GM12878 (cell line): Measurements from ENCODE around the gene KIFC1. TPM values are rescaled to one million over a fixed set of nuclear protein-coding genes. Genes with fewer than 3 reads are reported as not detected.
"Not testable (repeated sequence)": the region's sequence is repeated elsewhere in the genome, so short reads cannot be mapped to it uniquely, and the experiment has no call there.

ENCODE experiments used
- ATAC-seq: fragments of 200-7000 bp; cut with Tn5 transposase; 3 replicates; pipeline ENCODE4 v1.9.1; 2020; ENCODE audit warnings: mild to moderate bottlenecking, moderate library complexity
- BruUV-seq: library from RNA; stranded (reverse); fragments of 400-500 nt; replicated peaks from 2 replicates; lab custom pipeline; 2021; lab: Mats Ljungman, UMichigan
- CTCF ChIA-PET: fragments of 300-600 bp; sonication (Branson Sonifier 250); formaldehyde crosslinking; extraction: SDS; loops from one replicate; lab custom pipeline; 2021; ENCODE audit warnings: inconsistent platforms; lab: Yijun Ruan, JAX
- POLR2A ChIA-PET: fragments of 350-600 bp; formaldehyde crosslinking; extraction: SDS; loops from one replicate; lab custom pipeline; 2021; ENCODE audit warnings: inconsistent platforms; lab: Charles Lee
- RAD21 ChIA-PET: fragments of 300-600 bp; sonication (Branson Sonifier 250); formaldehyde crosslinking; loops from one replicate; lab custom pipeline; 2023; ENCODE audit warnings: antibody characterized with exemption; ENCODE audit not compliant: unreplicated experiment; lab: Charles Lee
- SMC1A ChIA-PET: fragments of 300-600 bp; sonication (Branson Sonifier 250); formaldehyde crosslinking; loops from one replicate; lab custom pipeline; 2023; ENCODE audit not compliant: unreplicated experiment, uncharacterized antibody; lab: Charles Lee
- DNase-seq: peaks from one replicate; pipeline ENCODE4 v3.0.0-alpha.2; 2011; ENCODE audit warnings: low read depth, low spot score
- FAIRE-seq: peaks from 3 replicates; lab custom pipeline; 2011; peaks lifted over from hg19 to GRCh38; lab: Jason Lieb, UNC
- H2AFZ ChIP-seq: 2 replicates; pipeline ENCODE4 v1.6.0; 2011; ENCODE audit warnings: low read depth, low read length, control low read depth; ENCODE audit not compliant: control insufficient read depth
- H3K27ac ChIP-seq: 2 replicates; pipeline ENCODE4 v1.5.1; 2011; ENCODE audit warnings: control low read depth; ENCODE audit not compliant: control insufficient read depth, insufficient read depth
- H3K27me3 ChIP-seq, 2 experiments: replicated peaks in 1 of 2; 2 replicates each; pipeline versions ENCODE4 v1.6.0 to v1.6.1; 2011; ENCODE audit warnings: low read length in 1 of 2; ENCODE audit not compliant: control insufficient read depth in 2 of 2, insufficient read depth in 2 of 2
- H3K36me3 ChIP-seq, 2 experiments: 2 replicates each; pipeline ENCODE4 v1.5.1; 2011; ENCODE audit warnings: low read length in 1 of 2; ENCODE audit not compliant: control insufficient read depth in 2 of 2, insufficient read depth in 2 of 2
- H3K4me1 ChIP-seq: 2 replicates; pipeline ENCODE4 v1.6.1; 2011; ENCODE audit warnings: mild to moderate bottlenecking, low read length, moderate library complexity, mixed read lengths; ENCODE audit not compliant: control insufficient read depth, insufficient read depth
- H3K4me2 ChIP-seq: 2 replicates; pipeline ENCODE4 v1.6.0; 2011; ENCODE audit warnings: control low read depth; ENCODE audit not compliant: control insufficient read depth, insufficient read depth
- H3K4me3 ChIP-seq: fragments of 200-600 bp; sonication (generic); 2 replicates; pipeline ENCODE4 v1.5.1; 2016
- H3K79me2 ChIP-seq: 2 replicates; pipeline ENCODE4 v1.6.0; 2011; ENCODE audit warnings: low read length; ENCODE audit not compliant: control insufficient read depth, insufficient read depth
- H3K9ac ChIP-seq: 2 replicates; pipeline ENCODE4 v1.8.0; 2011; ENCODE audit warnings: low read length, control low read depth, mixed read lengths; ENCODE audit not compliant: control insufficient read depth, insufficient read depth
- H3K9me3 ChIP-seq: replicated peaks from 3 replicates; pipeline ENCODE4 v1.5.1; 2011; ENCODE audit warnings: mild to moderate bottlenecking, low read length; ENCODE audit not compliant: control insufficient read depth, insufficient read depth
- H4K20me1 ChIP-seq: 2 replicates; pipeline ENCODE4 v1.6.0; 2011; ENCODE audit not compliant: control insufficient read depth, insufficient read depth
- CBFB ChIP-seq: IDR thresholded peaks from 2 replicates; pipeline ENCODE4 v1.6.1; 2016; ENCODE audit warnings: antibody characterized with exemption, low read depth
- CEBPB ChIP-seq, 2 experiments: fragments of 150-350 bp in 1 of 2; IDR thresholded peaks; 2 replicates each; pipeline ENCODE4 v1.6.1; 2012 to 2014; ENCODE audit warnings: low read depth in 2 of 2, low read length in 2 of 2, borderline replicate concordance in 1 of 2, inconsistent platforms in 1 of 2
- EGR1 ChIP-seq, 2 experiments: IDR thresholded peaks; 1 replicate in 1 of 2; 2 replicates in 1 of 2; pipeline ENCODE4 v1.6.1; 2011 to 2012; ENCODE audit warnings: low read depth in 2 of 2, low read length in 2 of 2, borderline replicate concordance in 1 of 2, mild to moderate bottlenecking in 1 of 2, moderate library complexity in 1 of 2
- GATAD2B ChIP-seq: fragments of 450-650 bp; conservative IDR thresholded peaks from 2 replicates; pipeline ENCODE4 v1.6.1; 2017; ENCODE audit warnings: low read depth, mild to moderate bottlenecking, moderate library complexity
- KDM1A ChIP-seq: fragments of 200-600 bp; sonication (generic); IDR thresholded peaks from 2 replicates; pipeline ENCODE4 v1.6.1; 2016; ENCODE audit warnings: borderline replicate concordance
- MYB ChIP-seq: fragments of 150-350 bp; IDR thresholded peaks from 2 replicates; pipeline ENCODE4 v1.6.1; 2014; ENCODE audit warnings: mild to moderate bottlenecking, low read depth, low read length, borderline replicate concordance
- NFYA ChIP-seq: IDR thresholded peaks from 2 replicates; pipeline ENCODE4 v1.6.1; 2011; ENCODE audit warnings: low read depth, mild to moderate bottlenecking, low read length, improper control_type of control experiment, borderline replicate concordance
- PAX8 ChIP-seq: fragments of 450-650 bp; IDR thresholded peaks from 2 replicates; pipeline ENCODE4 v1.6.1; 2017; ENCODE audit warnings: mild to moderate bottlenecking, moderate library complexity
- POLR2A ChIP-seq: IDR thresholded peaks from 2 replicates; pipeline ENCODE4 v1.6.1; 2011; ENCODE audit warnings: low read depth, mild to moderate bottlenecking, low read length
- SREBF1 ChIP-seq: IDR thresholded peaks from 2 replicates; pipeline ENCODE4 v1.6.1; 2012; ENCODE audit warnings: mild to moderate bottlenecking, low read length
- SUZ12 ChIP-seq: fragments of 200-600 bp; sonication (generic); IDR thresholded peaks from one replicate; pipeline ENCODE4 v1.6.1; 2018; ENCODE audit warnings: antibody characterized with exemption, mild to moderate bottlenecking; ENCODE audit not compliant: unreplicated experiment
- TARDBP ChIP-seq: IDR thresholded peaks from 2 replicates; pipeline ENCODE4 v1.6.1; 2016; ENCODE audit warnings: borderline replicate concordance
- ZNF24 ChIP-seq: fragments of 450-650 bp; IDR thresholded peaks from 2 replicates; pipeline ENCODE4 v1.6.1; 2017; ENCODE audit warnings: antibody characterized with exemption, mild to moderate bottlenecking
- ZSCAN29 ChIP-seq: fragments of 450-650 bp; IDR thresholded peaks from 2 replicates; pipeline ENCODE4 v1.6.1; 2017; ENCODE audit warnings: mild to moderate bottlenecking, moderate library complexity
- WGBS: methylation state at CpG from one replicate; pipeline ENCODE4 v1.1.6; 2016; ENCODE audit warnings: low lambda C conversion rate; ENCODE audit not compliant: insufficient replicate concordance, insufficient coverage; ENCODE audit errors: missing lambda C conversion rate; 5-methylcytosine and 5-hydroxymethylcytosine counted together
- in situ Hi-C: fragments of 300-500 bp; cut with MboI; formaldehyde crosslinking; loops from 9 replicates; pipeline ENCODE4 v1.14.3; 2018; ENCODE audit warnings: mixed read lengths
- intact Hi-C: fragments of 100-400 bp; cut with micrococcal nuclease; formaldehyde crosslinking; loops from one replicate; pipeline ENCODE4 v1.14.2; 2022; ENCODE audit not compliant: unreplicated experiment
- polyA plus RNA-seq, 11 experiments: library from polyadenylated mRNA; depleted of rRNA in 4 of 11; unstranded in 6 of 11; stranded (reverse) in 5 of 11; fragments of >200 nt; fragmentation: Nextera tagmentation in 4 of 11; fragmentation: Illumina TruSeq in 1 of 11; extraction: Ambion mirVana in 4 of 11; extraction: Trizol in 1 of 11; gene quantifications; 1 replicate in 1 of 11; 2 replicates in 10 of 11; pipeline versions ENCODE4 v1.2.1 to v1.2.3, GENCODE V29; 2011 to 2016; ENCODE audit warnings: inconsistent platforms in 2 of 11, missing spikeins in 2 of 11, low read depth in 1 of 11
- total RNA-seq, 4 experiments: library from RNA; depleted of rRNA in 3 of 4; stranded (reverse); fragments of >200 nt in 3 of 4; fragmentation: Illumina TruSeq in 1 of 4; extraction: Trizol in 1 of 4; gene quantifications; 2 replicates each; pipeline versions ENCODE4 v1.2.1 to v1.2.3, GENCODE V29; 2013 to 2021

Gene KIFC1
- total and polyA plus RNA-seq, 10 of the 15 experiments (the other 5 are each of a cell fraction or from before 2014, with no cell fraction given) = 1.8 to 87.4 (median 54.4) TPM

DNA sequence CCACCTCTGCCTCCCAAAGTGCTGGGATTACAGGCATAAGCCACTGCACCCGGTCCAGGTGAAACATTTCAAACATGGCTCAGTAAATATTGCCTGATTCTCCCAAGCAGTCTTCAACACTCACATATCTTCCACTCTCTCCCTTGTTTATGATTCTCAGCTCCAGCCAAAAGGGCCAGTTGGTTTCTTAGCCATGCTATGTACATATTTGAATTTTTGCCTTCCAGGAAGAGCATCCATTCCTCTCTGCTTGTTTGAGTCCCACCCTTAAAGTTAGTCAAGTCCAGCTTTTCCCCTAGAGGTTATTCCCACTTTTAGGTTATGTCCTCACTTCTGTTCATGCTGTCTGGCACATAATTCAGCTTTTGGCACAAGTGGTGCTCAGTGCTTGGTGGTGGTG, 5.9 kb downstream of the KIFC1 start:
- H3K4me3 ChIP-seq = no peak overlapping the region
- no peak overlapping the region for H3K4me2 ChIP-seq
- ChIA-PET RAD21 (no interaction called here), CTCF (interaction anchor here (0.9 to 1.0 kb wide), 2 partner anchors 18 to 21 kb away, joined by 3 to 4 read pairs; partner anchors contain the start of gene CUTA), SMC1A (interaction anchor here (0.7 to 1.6 kb wide), 3 partner anchors 11 to 444 kb away, joined by 3 read pairs; no protein-coding TSS in a partner anchor), POLR2A (interaction anchor here (0.6 to 1.0 kb wide), 4 partner anchors 14 to 182 kb away, joined by 3 to 8 read pairs (median 4); partner anchors contain the start of genes BAK1 and ZBTB22)
- no peaks in the 10 kb centered on the region for H3K27me3 ChIP-seq
- intact Hi-C loops (no loop called here), in situ Hi-C loops (no loop called here)
- 80% methylated on average over 1 of the region's 1 CpG for WGBS
- H2AFZ ChIP-seq = no peak overlapping the region
- FAIRE-seq = no peak
- no TSS peak for BruUV-seq
- no peak for DNase-seq
- peaks cover 57% of the 10 kb centered on the region for H3K79me2 ChIP-seq
- no peak overlapping the region for H3K9ac ChIP-seq
- ATAC-seq = no peak
- TF ChIP-seq SREBF1 (no peak), ZSCAN29 (no peak), EGR1 (IDR thresholded peaks at IDR 0.05; ENCODE audit: borderline replicate concordance in 1 of 2, low read depth in 2 of 2, low read length in 2 of 2) (no peak), GATAD2B (no peak), NFYA (no peak), CEBPB (IDR thresholded peaks at IDR 0.05; ENCODE audit: borderline replicate concordance in 1 of 2, low read depth in 2 of 2, low read length in 2 of 2) (no peak), KDM1A (no peak), MYB (no peak), PAX8 (no peak), ZNF24 (no peak), TARDBP (no peak), CBFB (no peak), SUZ12 (no peak), POLR2A (no peak)
- H3K4me1 ChIP-seq = no peaks in the 10 kb centered on the region; the same call in 1 of the 2 replicates
- no peaks in the 10 kb centered on the region for H3K9me3 ChIP-seq
- H3K27ac ChIP-seq = no peak overlapping the region
- peaks cover 9 to 10% of the 10 kb centered on the region in 2 experiments for H3K36me3 ChIP-seq
- H4K20me1 ChIP-seq = no peaks in the 10 kb centered on the region

DNA sequence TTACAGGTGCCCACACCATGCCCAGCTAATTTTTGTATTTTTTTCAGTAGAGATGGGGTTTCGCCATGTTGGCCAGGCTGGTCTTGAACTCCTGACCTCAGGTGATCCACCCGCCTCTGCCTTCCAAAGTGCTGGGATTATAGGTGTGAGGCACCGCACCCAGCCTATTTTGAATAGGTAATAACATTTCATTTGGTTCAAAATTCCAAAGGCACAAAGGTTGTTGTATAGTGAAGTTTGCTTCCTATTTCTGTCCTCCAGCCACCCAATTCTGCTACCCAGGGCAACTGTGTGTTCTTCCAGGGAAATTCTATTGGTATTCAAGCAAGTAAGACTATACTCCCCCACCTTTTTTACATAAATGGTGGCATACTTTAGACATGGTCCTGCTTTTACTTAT, 7.0 kb downstream of the KIFC1 start:
- H4K20me1 ChIP-seq, H3K4me1 ChIP-seq, H3K4me3 ChIP-seq, RAD21 ChIA-PET, H3K4me2 ChIP-seq, intact Hi-C loops, H3K27me3 ChIP-seq, H2AFZ ChIP-seq, CTCF ChIA-PET, in situ Hi-C loops, BruUV-seq, H3K9ac ChIP-seq, DNase-seq, H3K27ac ChIP-seq, ATAC-seq, H3K9me3 ChIP-seq, POLR2A ChIA-PET, FAIRE-seq: not testable (repeated sequence)
- Histone ChIP-seq H3K36me3 (peaks cover 14 to 15% of the 10 kb centered on the region in 2 experiments), H3K79me2 (peaks cover 46% of the 10 kb centered on the region)
- SMC1A ChIA-PET = interaction anchor here (1.4 to 1.6 kb wide), 2 partner anchors 10 to 30 kb away, joined by 3 read pairs; no protein-coding TSS in a partner anchor
- 100% methylated on average over 3 of the region's 3 CpGs for WGBS

DNA sequence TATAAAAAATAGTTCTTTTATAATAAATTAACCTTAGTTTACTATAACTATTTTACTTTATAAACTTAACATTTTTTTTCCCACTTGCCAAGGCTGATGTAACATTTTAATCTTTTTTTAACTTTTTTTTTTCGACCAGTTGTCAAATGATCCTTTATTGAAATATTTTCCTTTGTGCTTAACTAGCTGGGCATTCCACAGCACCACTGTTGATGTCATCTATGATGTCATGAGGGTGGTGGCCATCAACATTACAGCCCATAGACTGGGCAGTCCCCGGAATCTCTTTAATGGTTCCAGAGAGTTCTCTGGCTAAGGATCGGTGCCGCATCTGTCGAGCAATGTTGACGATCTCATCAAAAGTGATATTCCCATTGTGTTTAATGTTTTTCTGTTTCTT, 8.3 kb downstream of the KIFC1 start:
- Histone ChIP-seq H3K79me2 (peaks cover 33% of the 10 kb centered on the region), H3K36me3 (peaks cover 17 to 26% of the 10 kb centered on the region in 2 experiments)
- SMC1A ChIA-PET, FAIRE-seq, POLR2A ChIA-PET, ATAC-seq, H3K27ac ChIP-seq, H3K4me2 ChIP-seq, H3K27me3 ChIP-seq, H2AFZ ChIP-seq, H3K4me1 ChIP-seq, DNase-seq, BruUV-seq, H4K20me1 ChIP-seq, H3K9me3 ChIP-seq, intact Hi-C loops, in situ Hi-C loops, H3K4me3 ChIP-seq, RAD21 ChIA-PET, H3K9ac ChIP-seq: not testable (repeated sequence)
- WGBS = 96% methylated on average over 6 of the region's 6 CpGs
- CTCF ChIA-PET = interaction anchor here (1.8 kb wide), 1 partner anchor 9 kb away, joined by 6 read pairs; no protein-coding TSS in a partner anchor
